Cardiac muscle cell (in vitro differentiated cells and primary cell): Measurements from ENCODE around the gene ZNF224. TPM values are rescaled to one million over a fixed set of nuclear protein-coding genes. Genes with fewer than 3 reads are reported as not detected.
A peak's percentile ranks its signal among the peaks of the same experiment; 100 is the strongest.

ENCODE experiments used
- DNase-seq, 2 donors: peaks; one replicate each; pipeline versions ENCODE4 v3.0.0 to v3.0.0-alpha.2; 2010 to 2017; ENCODE audit warnings: low read depth in 1 of 2, low spot score in 1 of 2
- H3K27ac ChIP-seq: fragments of 200-600 bp; sonication (generic); 2 replicates; pipeline ENCODE4 v1.5.1; 2016
- H3K27me3 ChIP-seq: fragments of 200-600 bp; sonication (generic); 2 replicates; pipeline ENCODE4 v1.6.0; 2016; ENCODE audit warnings: control low read depth
- H3K36me3 ChIP-seq: fragments of 200-600 bp; sonication (generic); 2 replicates; pipeline ENCODE4 v1.5.1; 2016; ENCODE audit warnings: control low read depth
- H3K4me1 ChIP-seq: fragments of 200-600 bp; sonication (generic); 2 replicates; pipeline ENCODE4 v1.8.1; 2017; ENCODE audit warnings: low read depth, mild to moderate bottlenecking, mixed run types
- H3K4me3 ChIP-seq: fragments of 200-600 bp; sonication (generic); 2 replicates; pipeline ENCODE4 v1.5.1; 2016; ENCODE audit warnings: mild to moderate bottlenecking
- H3K9me3 ChIP-seq: fragments of 200-600 bp; sonication (generic); 2 replicates; pipeline ENCODE4 v1.5.1; 2017; ENCODE audit warnings: low read depth, mild to moderate bottlenecking, control low read depth
- polyA plus RNA-seq: library from polyadenylated mRNA; unstranded; fragments of >200 nt; fragmentation: Nextera tagmentation; extraction: Ambion mirVana; gene quantifications from 2 replicates; pipeline ENCODE4 v1.2.1, GENCODE V29; 2016
- total RNA-seq: library from RNA; depleted of rRNA; stranded (reverse); fragments of >200 nt; gene quantifications from 2 replicates; pipeline ENCODE4 v1.2.3, GENCODE V29; 2016
- TF ChIP-seq, protein P1 (sequence below): IDR thresholded peaks from 2 replicates; pipeline ENCODE4 v1.5.1; 2012; ENCODE audit warnings: low read depth, mild to moderate bottlenecking, low read length

Gene ZNF224
- total and polyA plus RNA-seq, 2 experiments from 2014 or later = 18.6 to 29.3 TPM

DNA sequence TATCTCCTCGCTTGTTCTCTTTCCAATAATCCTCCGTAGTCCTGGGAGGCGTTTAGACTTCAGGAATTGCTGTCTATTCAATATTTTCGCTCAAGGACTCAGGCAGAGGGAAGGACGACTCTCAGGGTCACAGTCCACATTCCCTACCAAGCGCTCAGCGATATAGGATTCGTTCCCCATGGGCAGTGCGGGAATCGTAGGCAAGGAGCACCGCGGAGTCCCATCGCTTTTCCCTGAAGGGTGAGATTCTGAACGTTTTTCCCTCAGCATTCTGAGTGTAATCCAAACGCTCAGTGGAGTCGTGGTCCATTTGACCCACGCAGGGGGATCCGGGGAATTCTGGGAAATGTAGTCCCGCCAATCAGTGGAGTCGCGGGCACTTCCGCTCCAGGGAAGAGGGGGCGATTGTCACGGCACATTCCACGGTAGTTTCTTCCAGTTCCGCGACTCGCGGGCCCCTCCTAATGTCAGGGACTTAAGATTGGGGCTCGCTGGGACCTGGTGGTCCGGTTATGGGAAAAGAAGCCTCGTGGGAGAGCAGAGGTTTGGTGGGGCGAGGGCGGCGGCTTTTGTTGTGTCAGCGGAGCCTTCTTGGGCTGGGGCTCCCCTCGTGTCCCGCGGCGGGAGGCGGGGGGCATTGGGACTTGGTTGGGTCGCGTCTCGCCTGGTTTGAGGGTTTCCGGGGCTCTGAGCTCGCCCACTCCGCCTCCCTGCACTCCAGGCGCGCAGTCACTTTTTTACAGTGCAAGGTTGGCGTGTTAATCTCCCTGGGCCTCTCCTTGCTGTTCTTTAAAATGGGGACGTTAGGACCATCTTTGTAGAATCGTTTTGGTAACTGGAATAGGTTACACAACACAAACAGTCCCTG lies 47.3 kb downstream of the ZNF224 start, which contains the start of gene ZNF234:
TSS of gene ZNF234 (plus strand) at position 364 of the 868 bp plus-strand sequence. CDS start 3,079 bp downstream, outside the sequence.
- H3K27ac ChIP-seq = peak within 1 kb of the TSS; percentile 77
- peak within 1 kb of the TSS; percentile 86 for H3K4me3 ChIP-seq
- TF ChIP-seq, protein P1, sequence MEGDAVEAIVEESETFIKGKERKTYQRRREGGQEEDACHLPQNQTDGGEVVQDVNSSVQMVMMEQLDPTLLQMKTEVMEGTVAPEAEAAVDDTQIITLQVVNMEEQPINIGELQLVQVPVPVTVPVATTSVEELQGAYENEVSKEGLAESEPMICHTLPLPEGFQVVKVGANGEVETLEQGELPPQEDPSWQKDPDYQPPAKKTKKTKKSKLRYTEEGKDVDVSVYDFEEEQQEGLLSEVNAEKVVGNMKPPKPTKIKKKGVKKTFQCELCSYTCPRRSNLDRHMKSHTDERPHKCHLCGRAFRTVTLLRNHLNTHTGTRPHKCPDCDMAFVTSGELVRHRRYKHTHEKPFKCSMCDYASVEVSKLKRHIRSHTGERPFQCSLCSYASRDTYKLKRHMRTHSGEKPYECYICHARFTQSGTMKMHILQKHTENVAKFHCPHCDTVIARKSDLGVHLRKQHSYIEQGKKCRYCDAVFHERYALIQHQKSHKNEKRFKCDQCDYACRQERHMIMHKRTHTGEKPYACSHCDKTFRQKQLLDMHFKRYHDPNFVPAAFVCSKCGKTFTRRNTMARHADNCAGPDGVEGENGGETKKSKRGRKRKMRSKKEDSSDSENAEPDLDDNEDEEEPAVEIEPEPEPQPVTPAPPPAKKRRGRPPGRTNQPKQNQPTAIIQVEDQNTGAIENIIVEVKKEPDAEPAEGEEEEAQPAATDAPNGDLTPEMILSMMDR = no peak
- H3K27me3 ChIP-seq = no peaks in the 10 kb centered on the region
- peaks cover 11% of the 10 kb centered on the region for H3K4me1 ChIP-seq
- DNase-seq = peak; percentile 89 to 91
- H3K36me3 ChIP-seq = peaks cover 11% of the 10 kb centered on the region
- no peaks in the 10 kb centered on the region for H3K9me3 ChIP-seq

DNA sequence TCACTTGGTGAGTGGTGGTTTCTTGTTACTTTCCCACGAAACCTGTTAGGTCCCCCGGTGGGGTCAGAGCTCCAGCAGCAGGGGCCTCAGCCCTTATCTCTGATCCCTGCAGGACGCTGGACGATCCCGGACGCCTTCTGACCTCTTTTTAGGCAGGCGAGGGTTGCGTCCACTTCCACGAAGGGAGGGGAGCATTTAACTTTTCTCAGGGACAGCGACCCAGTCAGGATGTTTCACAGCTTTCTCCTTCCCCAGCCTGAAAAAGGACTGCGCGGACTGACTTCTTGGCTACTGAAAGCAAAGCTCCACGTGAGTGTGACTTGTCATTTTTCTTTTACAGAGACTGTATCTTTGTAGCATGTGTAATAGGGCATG lies 47.9 kb downstream of the ZNF224 start:
- Histone ChIP-seq H3K4me1 (peaks cover 11% of the 10 kb centered on the region), H3K9me3 (no peaks in the 10 kb centered on the region), H3K36me3 (peaks cover 11% of the 10 kb centered on the region), H3K27ac (no peak overlapping the region), H3K27me3 (no peaks in the 10 kb centered on the region), H3K4me3 (peak overlapping the region; percentile 86)
- TF ChIP-seq, protein P1 = no peak
- DNase-seq = peak; percentile 5 to 43

DNA sequence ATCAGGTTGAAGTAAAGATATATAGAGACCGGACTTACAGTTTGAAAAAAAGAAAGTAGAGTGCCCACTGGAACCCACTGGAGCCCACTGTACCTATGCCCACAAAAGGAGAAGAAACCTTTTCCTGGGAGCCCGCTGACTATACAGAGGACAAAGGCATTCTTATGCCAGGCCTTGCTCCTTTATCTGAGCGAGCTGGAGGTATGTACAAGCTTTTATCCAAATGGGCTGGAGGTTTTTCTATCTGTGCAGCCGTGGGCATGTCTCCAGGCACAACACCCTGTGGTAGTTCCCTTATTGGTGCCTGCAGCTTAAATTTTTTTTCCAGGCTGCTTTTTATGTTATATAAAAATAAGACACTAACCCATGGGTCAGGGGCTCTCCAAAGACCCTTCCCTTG lies 55.6 kb downstream of the ZNF224 start:
- H3K4me1 ChIP-seq = no peaks in the 10 kb centered on the region
- TF ChIP-seq, protein P1 = no peak
- no peak for DNase-seq
- no peak overlapping the region for H3K4me3 ChIP-seq
- no peaks in the 10 kb centered on the region for H3K27me3 ChIP-seq
- H3K9me3 ChIP-seq = no peaks in the 10 kb centered on the region
- no peak overlapping the region for H3K27ac ChIP-seq
- H3K36me3 ChIP-seq = peaks cover 44% of the 10 kb centered on the region

DNA sequence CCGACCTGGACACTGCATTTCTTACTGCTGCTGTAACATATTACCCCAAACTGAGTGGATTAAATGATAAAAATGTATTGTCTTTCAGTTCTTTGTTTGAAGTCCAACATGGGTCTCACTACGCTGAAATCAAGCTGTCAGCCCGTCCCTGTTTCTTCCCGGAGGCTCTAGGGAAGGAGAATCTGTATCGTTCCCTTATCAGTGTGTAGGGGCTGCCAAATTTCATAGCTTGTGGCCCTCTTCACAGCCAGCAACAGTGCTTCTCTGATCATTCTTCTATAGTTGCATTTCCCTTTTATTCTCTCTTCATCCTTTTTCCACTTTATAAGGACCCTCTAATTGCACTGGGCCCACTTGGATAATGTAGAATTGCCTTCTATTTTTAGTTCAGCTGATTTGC lies 57.3 kb downstream of the ZNF224 start:
- TF ChIP-seq, protein P1 = no peak
- Histone ChIP-seq H3K4me3 (no peak overlapping the region), H3K27me3 (no peaks in the 10 kb centered on the region), H3K36me3 (peaks cover 53% of the 10 kb centered on the region), H3K9me3 (peaks cover 5% of the 10 kb centered on the region), H3K4me1 (no peaks in the 10 kb centered on the region), H3K27ac (no peak overlapping the region)
- DNase-seq = no peak

DNA sequence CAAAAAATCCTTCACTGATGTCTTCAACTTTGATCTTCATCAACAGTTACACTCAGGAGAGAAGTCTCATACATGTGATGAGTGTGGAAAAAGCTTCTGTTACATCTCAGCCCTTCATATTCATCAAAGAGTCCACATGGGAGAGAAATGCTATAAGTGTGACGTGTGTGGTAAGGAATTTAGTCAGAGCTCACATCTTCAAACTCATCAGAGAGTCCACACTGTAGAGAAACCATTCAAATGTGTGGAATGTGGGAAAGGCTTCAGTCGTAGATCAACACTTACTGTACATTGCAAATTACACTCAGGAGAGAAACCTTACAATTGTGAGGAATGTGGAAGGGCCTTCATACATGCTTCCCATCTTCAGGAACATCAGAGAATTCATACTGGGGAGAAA lies 62.3 kb downstream of the ZNF224 start:
- no peak overlapping the region for H3K4me3 ChIP-seq
- H3K27me3 ChIP-seq = no peaks in the 10 kb centered on the region
- no peak for DNase-seq
- no peaks in the 10 kb centered on the region for H3K4me1 ChIP-seq
- H3K36me3 ChIP-seq = peaks cover 40% of the 10 kb centered on the region
- H3K27ac ChIP-seq = no peak overlapping the region
- H3K9me3 ChIP-seq = peaks cover 6% of the 10 kb centered on the region
- TF ChIP-seq, protein P1 = no peak

Other genes starting within 250 kb of the ZNF224 start
- gene ZNF404, start 210.4 kb upstream of the ZNF224 start, total RNA-seq = 2.5 and 4.4 TPM in 2 replicates
- 9.8 and 11.4 TPM in 2 replicates for gene ZNF404, start 210.4 kb upstream of the ZNF224 start, polyA plus RNA-seq
- gene ZNF45, start 159.1 kb upstream of the ZNF224 start, total RNA-seq = 13.4 and 14.3 TPM in 2 replicates
- gene ZNF45, start 159.1 kb upstream of the ZNF224 start, polyA plus RNA-seq = 7.9 and 10.1 TPM in 2 replicates
- gene ZNF221, start 143.1 kb upstream of the ZNF224 start, total RNA-seq = 3.8 and 9.3 TPM in 2 replicates
- 0.54 and 3.7 TPM in 2 replicates for gene ZNF221, start 143.1 kb upstream of the ZNF224 start, polyA plus RNA-seq
- gene ZNF155, start 110.2 kb upstream of the ZNF224 start, total RNA-seq = 9.3 and 13.9 TPM in 2 replicates
- gene ZNF155, start 110.2 kb upstream of the ZNF224 start, polyA plus RNA-seq = 9.0 and 16.7 TPM in 2 replicates
- gene ZNF230, start 91.4 kb upstream of the ZNF224 start, total RNA-seq = 4.3 and 6.0 TPM in 2 replicates
- 3.1 and 4.7 TPM in 2 replicates for gene ZNF230, start 91.4 kb upstream of the ZNF224 start, polyA plus RNA-seq
- gene ZNF222, start 69.0 kb upstream of the ZNF224 start, total RNA-seq = 5.1 and 11.6 TPM in 2 replicates
- gene ZNF222, start 69.0 kb upstream of the ZNF224 start, polyA plus RNA-seq = 3.2 and 5.1 TPM in 2 replicates
- gene ZNF223, start 42.3 kb upstream of the ZNF224 start, total RNA-seq = 7.5 and 7.6 TPM in 2 replicates
- 5.1 and 8.1 TPM in 2 replicates for gene ZNF223, start 42.3 kb upstream of the ZNF224 start, polyA plus RNA-seq
- gene ZNF284, start 22.2 kb upstream of the ZNF224 start, total RNA-seq = 1.8 and 3.5 TPM in 2 replicates
- gene ZNF284, start 22.2 kb upstream of the ZNF224 start, polyA plus RNA-seq = 1.2 and 1.7 TPM in 2 replicates
- 5.8 and 7.7 TPM in 2 replicates for gene ZNF225, start 19.0 kb downstream of the ZNF224 start, total RNA-seq
- gene ZNF225, start 19.0 kb downstream of the ZNF224 start, polyA plus RNA-seq = 3.6 and 4.8 TPM in 2 replicates
- 6.0 and 16.4 TPM in 2 replicates for gene ZNF234, start 47.2 kb downstream of the ZNF224 start, total RNA-seq
- 8.1 and 9.2 TPM in 2 replicates for gene ZNF234, start 47.2 kb downstream of the ZNF224 start, polyA plus RNA-seq
- 17.3 and 35.3 TPM in 2 replicates for gene ZNF226, start 70.7 kb downstream of the ZNF224 start, total RNA-seq
- gene ZNF226, start 70.7 kb downstream of the ZNF224 start, polyA plus RNA-seq = 21.1 and 56.8 TPM in 2 replicates
- 11.8 and 18.9 TPM in 2 replicates for gene ZNF227, start 118.2 kb downstream of the ZNF224 start, total RNA-seq
- 9.4 and 20.9 TPM in 2 replicates for gene ZNF227, start 118.2 kb downstream of the ZNF224 start, polyA plus RNA-seq
- gene ZNF233, start 165.5 kb downstream of the ZNF224 start, total RNA-seq = 0.67 and 2.8 TPM in 2 replicates
- gene ZNF233, start 165.5 kb downstream of the ZNF224 start, polyA plus RNA-seq = 5.0 and 6.0 TPM in 2 replicates
- gene ZNF235, start 210.7 kb downstream of the ZNF224 start, total RNA-seq = 4.8 and 4.9 TPM in 2 replicates
- 5.3 and 5.7 TPM in 2 replicates for gene ZNF235, start 210.7 kb downstream of the ZNF224 start, polyA plus RNA-seq